Chondrocyte (in vitro differentiated cells): ENCODE data around the gene CADPS. TPM values are rescaled to one million over a fixed set of nuclear protein-coding genes. Genes with fewer than 3 reads are reported as not detected.

Experiments
- DNase-seq: peaks from one replicate; pipeline ENCODE4 v3.0.0; 2021; ENCODE audit warnings: mixed read lengths, low spot score
- H3K27ac Mint-ChIP-seq: one replicate; pipeline ENCODE4 v1.8.0; 2021; ENCODE audit warnings: mild to moderate bottlenecking, moderate library complexity, mixed read lengths; ENCODE audit not compliant: unreplicated experiment
- H3K27me3 Mint-ChIP-seq: 2 replicates; pipeline ENCODE4 v1.8.0; 2021; ENCODE audit warnings: low read depth, mixed read lengths
- H3K36me3 Mint-ChIP-seq: 2 replicates; pipeline ENCODE4 v1.8.0; 2021; ENCODE audit warnings: low read depth, mixed read lengths
- H3K4me1 Mint-ChIP-seq: 2 replicates; pipeline ENCODE4 v1.8.0; 2021; ENCODE audit warnings: low read depth, mild to moderate bottlenecking, mixed read lengths
- H3K4me3 Mint-ChIP-seq: one replicate; pipeline ENCODE4 v1.8.0; 2021; ENCODE audit warnings: mild to moderate bottlenecking, moderate library complexity, mixed read lengths; ENCODE audit not compliant: unreplicated experiment
- H3K9me3 Mint-ChIP-seq: 2 replicates; pipeline ENCODE4 v1.8.0; 2021; ENCODE audit warnings: low read depth, mixed read lengths
- CTCF ChIP-seq: fragments of 200-600 bp; sonication (generic); IDR thresholded peaks from 2 replicates; pipeline ENCODE4 v1.5.0; 2021; ENCODE audit warnings: antibody characterized with exemption, mild to moderate bottlenecking, moderate library complexity
- total RNA-seq: library from RNA; stranded (reverse); gene quantifications from 3 replicates; pipeline ENCODE4 v1.2.1, GENCODE V29; 2021

CADPS gene
- total RNA-seq, 1 donor from 2014 or later, result not detected

- DNase-seq, result no peak
- Mint-ChIP-seq H3K4me1 (no peaks in the 10 kb centered on the region), H3K4me3 (no peak overlapping the region), H3K36me3 (no peaks in the 10 kb centered on the region), H3K27me3 (peaks cover 77% of the 10 kb centered on the region), H3K9me3 (no peaks in the 10 kb centered on the region), H3K27ac (no peak overlapping the region)
- no peak for TF ChIP-seq CTCF
Observed at GRCh38 chr3:62630664-62631063, 244.6 kb downstream of the CADPS start.

DNA sequence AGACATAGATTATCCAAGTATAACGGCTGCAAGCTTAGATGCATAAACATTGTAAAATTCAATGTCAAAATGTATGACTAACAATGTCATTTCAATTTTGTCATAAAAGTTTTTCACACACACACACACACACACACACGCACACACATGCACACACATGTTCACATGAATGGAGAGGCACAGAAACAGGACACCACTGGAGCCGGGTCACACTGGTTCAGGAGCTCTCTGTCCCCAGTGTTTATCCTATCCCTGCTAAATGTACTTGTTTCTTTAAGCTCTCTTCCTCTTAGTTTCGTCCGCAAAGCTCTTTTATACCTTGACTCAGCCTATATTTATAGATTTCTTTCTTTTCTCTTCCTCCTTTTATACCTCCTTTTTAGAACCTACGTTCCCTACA lies 249.9 kb downstream of the CADPS start:
- no peak for TF ChIP-seq CTCF
- no peaks in the 10 kb centered on the region for H3K36me3 Mint-ChIP-seq
- H3K9me3 Mint-ChIP-seq, result no peaks in the 10 kb centered on the region
- peaks cover 72% of the 10 kb centered on the region for H3K27me3 Mint-ChIP-seq
- no peak for DNase-seq
- H3K27ac Mint-ChIP-seq, result no peak overlapping the region
- no peaks in the 10 kb centered on the region for H3K4me1 Mint-ChIP-seq
- no peak overlapping the region for H3K4me3 Mint-ChIP-seq

DNA sequence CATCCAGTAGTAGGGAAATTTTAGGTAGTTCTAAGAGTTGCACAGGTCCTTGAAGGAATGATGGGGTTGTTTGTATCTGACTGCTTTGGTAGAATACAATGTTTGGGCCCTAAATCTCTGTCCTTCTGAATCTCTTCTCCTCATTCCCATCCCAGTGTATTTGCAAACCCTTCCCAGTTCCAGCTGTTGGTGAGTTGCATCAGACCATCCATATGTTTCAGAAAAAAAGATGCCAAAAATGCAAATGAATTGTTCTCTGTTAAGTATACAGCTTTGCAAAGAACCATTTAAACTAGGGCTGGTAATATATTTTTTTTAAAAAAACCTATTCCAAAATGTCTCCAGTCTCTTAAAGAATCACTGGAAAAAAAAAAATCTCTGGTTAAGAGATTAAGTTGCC lies 251.0 kb downstream of the CADPS start:
- H3K36me3 Mint-ChIP-seq, result no peaks in the 10 kb centered on the region
- H3K9me3 Mint-ChIP-seq, result no peaks in the 10 kb centered on the region
- no peak overlapping the region for H3K4me3 Mint-ChIP-seq
- H3K27me3 Mint-ChIP-seq, result peaks cover 72% of the 10 kb centered on the region
- DNase-seq, result no peak
- H3K4me1 Mint-ChIP-seq, result no peaks in the 10 kb centered on the region
- no peak for TF ChIP-seq CTCF
- H3K27ac Mint-ChIP-seq, result no peak overlapping the region

DNA sequence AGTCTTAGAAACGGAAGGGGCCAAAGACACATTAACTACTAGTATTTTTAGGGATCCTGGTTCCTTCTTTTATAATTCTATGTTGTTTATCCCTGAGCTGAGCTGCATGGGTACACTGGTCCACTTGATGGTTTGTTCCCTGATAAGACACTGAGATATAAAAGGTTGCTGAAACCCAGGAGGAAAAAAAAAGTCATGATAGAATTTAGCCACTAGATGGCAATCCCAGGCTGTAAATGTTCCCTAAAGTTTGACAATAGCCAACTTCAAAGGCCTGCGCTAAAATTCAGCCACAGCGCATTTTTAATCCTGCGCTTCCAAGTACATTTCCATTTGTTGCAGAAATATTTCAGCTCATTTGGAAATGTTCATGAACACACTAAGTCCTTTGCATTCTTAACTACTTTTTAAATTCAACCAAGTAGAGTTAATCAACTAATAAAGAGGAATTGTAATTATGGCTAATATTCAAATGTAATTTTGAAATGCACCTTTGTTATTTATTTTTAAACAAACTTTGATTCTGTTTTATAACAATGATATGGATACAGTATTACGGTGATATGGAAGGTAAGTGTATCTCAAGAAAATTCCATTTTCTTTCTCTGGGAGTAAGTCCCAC lies 252.6 kb downstream of the CADPS start:
- Mint-ChIP-seq H3K36me3 (no peaks in the 10 kb centered on the region), H3K27ac (no peak overlapping the region), H3K4me1 (no peaks in the 10 kb centered on the region), H3K9me3 (no peaks in the 10 kb centered on the region), H3K27me3 (peaks cover 66% of the 10 kb centered on the region), H3K4me3 (no peak overlapping the region)
- peak; percentile 91 for TF ChIP-seq CTCF
- no peak for DNase-seq

GRCh38 chr3:62621925-62622324 lies 253.3 kb downstream of the CADPS start:
- no peak for DNase-seq
- Mint-ChIP-seq H3K4me1 (no peaks in the 10 kb centered on the region), H3K27ac (no peak overlapping the region), H3K9me3 (no peaks in the 10 kb centered on the region), H3K4me3 (no peak overlapping the region), H3K36me3 (no peaks in the 10 kb centered on the region), H3K27me3 (peaks cover 67% of the 10 kb centered on the region)
- TF ChIP-seq CTCF, result no peak
